MM.1S (cell line): ENCODE measurements around the gene TBC1D10B.

Experiments
- DNase-seq: peaks from one replicate; pipeline ENCODE4 v3.0.0-alpha.2; 2015
- H2AFZ ChIP-seq: fragments of 300-600 bp; sonication (generic); 2 replicates; pipeline ENCODE4 v1.6.0; 2016; ENCODE audit warnings: antibody characterized with exemption, low read length
- H3F3A ChIP-seq: fragments of 300-600 bp; sonication (generic); 2 replicates; pipeline ENCODE4 v1.6.1; 2016; ENCODE audit warnings: mild to moderate bottlenecking, antibody characterized with exemption, low read length, moderate library complexity, mixed read lengths; ENCODE audit not compliant: insufficient read depth
- H3K27ac ChIP-seq: fragments of 300-600 bp; sonication (generic); 2 replicates; pipeline ENCODE4 v1.5.1; 2016; ENCODE audit warnings: mild to moderate bottlenecking, low read length
- H3K27me3 ChIP-seq: fragments of 300-600 bp; sonication (generic); replicated peaks from 2 replicates; pipeline ENCODE4 v1.6.0; 2016; ENCODE audit warnings: low read length; ENCODE audit not compliant: insufficient read depth
- H3K36me3 ChIP-seq: fragments of 300-600 bp; sonication (generic); replicated peaks from 2 replicates; pipeline ENCODE4 v1.6.1; 2016; ENCODE audit warnings: mild to moderate bottlenecking, low read length, mixed read lengths; ENCODE audit not compliant: insufficient read depth
- H3K4me1 ChIP-seq: fragments of 300-600 bp; sonication (generic); 2 replicates; pipeline ENCODE4 v1.6.1; 2016; ENCODE audit warnings: low read length, mixed read lengths
- H3K4me2 ChIP-seq: fragments of 300-600 bp; sonication (generic); 2 replicates; pipeline ENCODE4 v1.6.0; 2016; ENCODE audit warnings: low read depth, low read length
- H3K4me3 ChIP-seq: fragments of 300-600 bp; sonication (generic); 2 replicates; pipeline ENCODE4 v1.5.1; 2016; ENCODE audit warnings: low read length, mixed read lengths
- H3K79me2 ChIP-seq: fragments of 300-600 bp; sonication (generic); 2 replicates; pipeline ENCODE4 v1.6.1; 2016; ENCODE audit warnings: mixed run types, low read length, mixed read lengths
- H3K9ac ChIP-seq: fragments of 300-600 bp; sonication (generic); 2 replicates; pipeline ENCODE4 v1.6.1; 2016; ENCODE audit warnings: low read length, mixed read lengths
- H3K9me2 ChIP-seq: fragments of 300-600 bp; sonication (generic); replicated peaks from 2 replicates; pipeline ENCODE4 v1.6.1; 2016; ENCODE audit warnings: mild to moderate bottlenecking, low read length, mixed read lengths; ENCODE audit not compliant: insufficient read depth
- H3K9me3 ChIP-seq: fragments of 300-600 bp; sonication (generic); replicated peaks from 2 replicates; pipeline ENCODE4 v1.6.1; 2016; ENCODE audit warnings: mild to moderate bottlenecking, low read length, mixed read lengths; ENCODE audit not compliant: insufficient read depth
- H4K20me1 ChIP-seq: fragments of 300-600 bp; sonication (generic); 2 replicates; pipeline ENCODE4 v1.6.1; 2016; ENCODE audit warnings: mild to moderate bottlenecking, low read length, moderate library complexity, mixed read lengths; ENCODE audit not compliant: insufficient read depth
- CTCF ChIP-seq: fragments of 300-600 bp; sonication (generic); IDR thresholded peaks from 2 replicates; pipeline ENCODE4 v1.5.1; 2016; ENCODE audit warnings: antibody characterized with exemption, low read length, mixed read lengths
- EZH2 ChIP-seq: fragments of 300-600 bp; sonication (generic); optimal IDR thresholded peaks from 2 replicates; pipeline ENCODE3; 2017; ENCODE audit warnings: low read depth, mild to moderate bottlenecking, antibody characterized with exemption, low read length, mixed read lengths
- EZH2phosphoT487 ChIP-seq: fragments of 300-600 bp; sonication (generic); IDR thresholded peaks from 2 replicates; pipeline ENCODE4 v1.6.1; 2018; ENCODE audit warnings: antibody characterized with exemption, low read length

TBC1D10B gene

GRCh38 chr16:30382111-30382881 lies 12.0 kb upstream of the TBC1D10B start, which contains the start of gene SEPTIN1:
Gene SEPTIN1, minus strand, starts transcription at chr16:30382561. Its CDS starts 19 bp downstream, at chr16:30382542.
- Histone ChIP-seq H3K36me3 (no peaks in the 10 kb centered on the region), H3K4me1 (peaks cover 31% of the 10 kb centered on the region), H3K27me3 (no peaks in the 10 kb centered on the region), H3K79me2 (peaks cover 36% of the 10 kb centered on the region), H3K27ac (peak within 1 kb of the TSS; percentile 47; the same call in 1 of the 2 replicates), H2AFZ (peak within 1 kb of the TSS; percentile 82), H3K9ac (peak within 1 kb of the TSS; percentile 79), H3K4me2 (peak within 1 kb of the TSS; percentile 80), H3K4me3 (peak within 1 kb of the TSS; percentile 68), H4K20me1 (no peaks in the 10 kb centered on the region), H3K9me3 (no peaks in the 10 kb centered on the region), H3K9me2 (no peaks in the 10 kb centered on the region), H3F3A (peaks cover 33% of the 10 kb centered on the region)
- TF ChIP-seq CTCF (no peak), EZH2 (no peak), EZH2phosphoT487 (no peak)
- DNase-seq, result peak; percentile 76

- H3K4me3 ChIP-seq, result peak overlapping the region; percentile 68
- H3K4me1 ChIP-seq, result peaks cover 34% of the 10 kb centered on the region
- H4K20me1 ChIP-seq, result no peaks in the 10 kb centered on the region
- H3K9me2 ChIP-seq, result no peaks in the 10 kb centered on the region
- DNase-seq, result no peak
- peak overlapping the region; percentile 80 for H3K4me2 ChIP-seq
- H3K36me3 ChIP-seq, result no peaks in the 10 kb centered on the region
- no peak for TF ChIP-seq EZH2
- no peak for TF ChIP-seq EZH2phosphoT487
- TF ChIP-seq CTCF, result no peak
- peaks cover 35% of the 10 kb centered on the region for H3F3A ChIP-seq
- no peaks in the 10 kb centered on the region for H3K27me3 ChIP-seq
- peak overlapping the region; percentile 79 for H3K9ac ChIP-seq
- peaks cover 36% of the 10 kb centered on the region for H3K79me2 ChIP-seq
- H3K9me3 ChIP-seq, result no peaks in the 10 kb centered on the region
- no peak overlapping the region for H2AFZ ChIP-seq
- peak overlapping the region; percentile 47; the same call in 1 of the 2 replicates for H3K27ac ChIP-seq
Measured at GRCh38 chr16:30381291-30382041, 11.2 kb upstream of the TBC1D10B start.

DNA sequence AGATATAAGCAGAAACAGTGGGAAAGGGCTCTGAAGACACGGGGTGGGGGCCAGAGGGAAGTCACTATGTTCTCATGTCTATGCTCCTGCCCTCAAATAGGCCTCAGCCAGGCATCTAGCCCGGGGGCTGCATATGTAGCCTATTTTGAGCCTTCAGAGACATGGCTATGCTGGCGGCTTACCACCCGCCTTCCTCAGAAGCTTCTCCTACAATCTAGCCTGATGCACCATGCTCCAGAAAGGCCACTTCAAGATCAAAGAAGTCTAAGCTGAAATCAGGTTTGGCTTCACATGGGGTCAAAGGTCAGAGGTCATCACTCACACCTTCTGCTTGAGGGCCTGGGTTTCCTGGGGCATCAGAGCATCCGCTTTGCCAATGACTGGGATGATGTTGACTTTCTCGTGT lies 10.5 kb upstream of the TBC1D10B start:
- peaks cover 35% of the 10 kb centered on the region for H3F3A ChIP-seq
- H3K4me3 ChIP-seq, result no peak overlapping the region
- no peaks in the 10 kb centered on the region for H4K20me1 ChIP-seq
- H3K36me3 ChIP-seq, result no peaks in the 10 kb centered on the region
- H3K4me1 ChIP-seq, result peaks cover 34% of the 10 kb centered on the region
- H2AFZ ChIP-seq, result no peak overlapping the region
- no peak overlapping the region; the same call in 1 of the 2 replicates for H3K4me2 ChIP-seq
- DNase-seq, result no peak
- H3K79me2 ChIP-seq, result peaks cover 36% of the 10 kb centered on the region
- no peaks in the 10 kb centered on the region for H3K9me3 ChIP-seq
- H3K27ac ChIP-seq, result no peak overlapping the region
- H3K9ac ChIP-seq, result no peak overlapping the region
- H3K27me3 ChIP-seq, result no peaks in the 10 kb centered on the region
- TF ChIP-seq EZH2phosphoT487 (no peak), CTCF (no peak), EZH2 (no peak)
- H3K9me2 ChIP-seq, result no peaks in the 10 kb centered on the region
